Stimulated activated CD4-positive, alpha-beta T cell treated with anti-CD3 and anti-CD28 coated beads, Interleukin-1b, Interleukin-23, amount 100 ng/mL, for 4 hours (primary cell): Measurements from ENCODE around the gene OR2W1.

Experiments
- DNase-seq, 2 donors: peaks; one replicate each; pipeline ENCODE4 v3.0.0-alpha.2; 2020; ENCODE audit warnings: low read depth in 2 of 2

OR2W1 gene, protein sequence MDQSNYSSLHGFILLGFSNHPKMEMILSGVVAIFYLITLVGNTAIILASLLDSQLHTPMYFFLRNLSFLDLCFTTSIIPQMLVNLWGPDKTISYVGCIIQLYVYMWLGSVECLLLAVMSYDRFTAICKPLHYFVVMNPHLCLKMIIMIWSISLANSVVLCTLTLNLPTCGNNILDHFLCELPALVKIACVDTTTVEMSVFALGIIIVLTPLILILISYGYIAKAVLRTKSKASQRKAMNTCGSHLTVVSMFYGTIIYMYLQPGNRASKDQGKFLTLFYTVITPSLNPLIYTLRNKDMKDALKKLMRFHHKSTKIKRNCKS

DNA sequence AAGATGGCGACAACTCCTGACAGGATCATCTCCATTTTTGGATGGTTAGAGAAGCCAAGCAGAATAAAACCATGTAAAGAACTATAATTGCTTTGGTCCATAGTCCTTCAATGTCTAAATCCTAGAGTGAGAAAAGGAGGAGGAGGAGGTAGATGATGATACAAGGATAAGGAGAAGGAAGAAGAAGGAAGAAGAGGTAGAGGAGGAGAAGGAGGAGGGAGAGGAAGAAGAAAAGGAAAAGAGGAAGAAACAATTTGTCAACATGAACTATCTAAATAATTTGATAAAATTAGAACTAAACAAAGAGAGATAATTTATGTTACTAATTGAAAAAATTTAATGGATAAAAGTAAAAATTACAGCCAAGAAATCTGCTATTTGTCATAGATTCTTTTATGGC, at the start of gene OR2W1:
Gene OR2W1, minus strand, starts transcription at position 101 of the 400 bp plus-strand sequence. Its CDS starts 0 bp downstream, at position 101.
- no peak for DNase-seq

DNA sequence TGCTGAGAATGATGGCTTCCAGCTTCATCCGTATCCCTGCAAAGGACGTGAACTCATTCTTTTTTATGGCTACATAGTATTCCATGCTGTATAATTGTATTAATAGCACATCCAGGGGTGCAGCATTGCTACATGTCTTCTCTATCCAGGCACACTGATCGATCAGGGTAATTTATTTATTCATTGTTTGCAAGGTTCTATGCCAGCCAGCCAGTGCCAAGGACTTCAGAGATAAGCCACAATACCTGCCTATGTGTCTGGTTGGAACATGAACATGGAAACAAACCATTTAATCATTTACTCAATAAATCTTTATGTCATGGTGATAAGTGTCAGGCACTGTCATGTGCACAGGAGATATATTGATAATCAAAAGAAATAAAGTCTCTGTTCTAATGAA, 48.0 kb upstream of the OR2W1 start:
- DNase-seq: no peak

DNA sequence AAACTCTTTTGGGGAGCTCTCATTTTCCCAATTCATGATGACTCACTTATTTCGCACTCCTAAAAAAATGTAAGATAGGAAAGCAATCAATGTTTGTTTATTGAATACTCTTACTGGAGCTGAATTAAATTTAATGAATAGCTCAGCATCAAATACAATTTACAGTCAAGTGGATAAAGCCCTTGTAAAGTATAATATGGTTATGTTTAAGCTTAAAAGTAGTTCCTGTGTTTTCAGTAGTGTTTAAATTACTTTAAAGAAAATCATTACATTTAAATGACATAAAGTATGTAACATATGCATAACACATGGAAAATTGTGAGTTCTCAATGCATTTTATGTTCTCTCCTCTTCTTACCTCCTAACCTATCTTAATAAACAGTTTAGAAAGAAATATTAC, 42.2 kb upstream of the OR2W1 start, which contains the start of gene OR2B3:
Gene OR2B3, minus strand, starts transcription at position 101 of the 400 bp plus-strand sequence. Its CDS starts 65 bp downstream, at position 36.
- DNase-seq: no peak

DNA sequence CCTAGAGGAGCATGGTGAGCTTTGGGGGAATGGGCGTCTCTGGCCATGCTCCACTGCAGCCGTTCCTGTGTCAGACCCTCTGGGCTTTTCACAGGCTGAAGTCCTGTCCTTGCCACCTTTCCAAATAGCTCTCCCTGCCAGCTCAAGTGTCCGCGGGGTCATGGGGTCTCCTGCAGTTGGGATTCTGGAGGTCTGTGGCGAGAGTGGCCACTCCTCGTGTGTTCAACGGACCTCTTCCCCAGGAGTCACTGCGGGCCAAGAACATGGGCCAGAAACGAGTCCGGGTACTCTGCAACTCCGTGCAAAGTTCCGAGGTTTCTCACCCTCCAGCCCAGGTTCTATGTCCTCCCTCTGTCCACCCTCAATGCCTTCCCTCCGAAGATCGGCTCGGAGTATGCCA, 37.5 kb upstream of the OR2W1 start:
- DNase-seq: no peak

DNA sequence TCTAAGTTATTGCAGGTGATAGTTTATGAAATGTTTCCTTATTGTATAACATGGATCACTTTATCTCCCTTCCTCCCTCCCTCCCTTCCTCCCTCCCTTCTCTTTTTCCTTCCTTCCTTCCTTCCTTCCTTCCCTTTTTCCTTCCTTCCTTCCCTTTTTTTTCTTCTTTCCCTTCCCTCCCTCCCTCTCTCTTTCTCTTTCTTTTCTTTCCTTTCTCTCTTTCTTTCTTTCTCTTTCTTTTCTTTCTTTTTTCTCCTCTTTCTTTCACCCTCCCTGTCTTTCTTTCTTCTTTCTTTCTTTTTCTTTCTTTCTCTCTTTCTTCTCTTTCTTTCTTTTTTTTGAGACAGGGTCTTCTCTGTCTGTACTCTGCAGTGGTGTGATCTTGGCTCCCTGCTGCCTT, 36.3 kb upstream of the OR2W1 start:
- DNase-seq: no peak

DNA sequence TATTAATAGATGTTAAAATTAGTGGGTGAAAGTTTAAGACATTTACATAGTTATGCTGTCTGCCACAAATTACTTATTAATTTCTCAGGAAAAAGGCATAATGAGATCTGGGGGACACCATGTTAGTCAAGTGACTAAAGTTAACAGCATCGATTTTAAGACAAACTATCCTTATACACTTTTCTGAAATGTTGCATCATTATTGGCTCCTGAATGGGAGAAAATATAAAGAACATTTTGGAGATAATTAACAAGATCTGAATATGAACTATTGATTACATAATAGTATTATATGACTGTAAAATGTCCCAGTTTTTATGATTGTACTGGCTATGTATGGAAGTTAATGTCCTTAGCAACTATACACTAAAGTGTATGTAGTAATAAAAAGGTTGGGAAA, 34.2 kb upstream of the OR2W1 start:
- no peak for DNase-seq

DNA sequence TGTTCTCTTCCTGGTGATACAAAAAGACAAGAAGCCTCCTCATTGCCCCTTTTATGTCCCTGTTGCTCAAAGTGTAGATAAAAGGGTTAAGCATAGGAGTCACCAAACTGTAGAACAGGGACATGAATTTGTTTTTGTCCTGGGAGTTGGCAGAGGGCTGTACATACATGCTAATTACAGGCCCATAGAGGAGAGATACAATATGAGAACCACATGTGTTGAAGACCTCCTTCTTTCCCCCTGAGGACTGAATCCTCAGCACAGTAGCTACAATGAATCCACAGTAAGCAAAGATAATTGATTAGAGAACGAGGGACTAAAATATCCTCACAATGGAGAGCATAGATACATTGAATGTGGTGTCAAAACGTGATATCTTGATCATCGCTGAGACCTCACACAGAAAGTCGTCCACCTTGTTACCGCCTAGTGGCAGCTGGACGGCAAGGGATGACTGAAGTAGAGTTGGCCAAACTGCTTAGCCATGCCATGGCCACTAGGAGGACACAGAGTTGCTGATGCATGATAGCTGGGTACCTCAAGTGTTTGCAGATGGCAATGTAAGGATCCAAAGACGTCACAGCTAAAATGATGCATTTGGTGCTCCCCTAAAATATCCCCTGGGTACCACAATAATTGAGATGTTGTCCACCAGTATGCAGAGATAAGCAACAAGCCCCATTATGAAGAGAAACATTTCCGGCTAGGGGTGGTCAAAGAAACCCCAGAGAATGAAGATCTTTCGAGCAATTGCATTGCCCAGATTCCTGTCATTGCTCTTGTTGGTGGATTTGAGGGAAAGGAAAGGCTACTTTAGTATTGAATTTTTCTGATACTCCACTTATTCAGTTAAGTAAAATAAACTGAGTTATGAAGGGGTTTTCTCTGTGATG, 27.1 kb upstream of the OR2W1 start:
- no peak for DNase-seq

DNA sequence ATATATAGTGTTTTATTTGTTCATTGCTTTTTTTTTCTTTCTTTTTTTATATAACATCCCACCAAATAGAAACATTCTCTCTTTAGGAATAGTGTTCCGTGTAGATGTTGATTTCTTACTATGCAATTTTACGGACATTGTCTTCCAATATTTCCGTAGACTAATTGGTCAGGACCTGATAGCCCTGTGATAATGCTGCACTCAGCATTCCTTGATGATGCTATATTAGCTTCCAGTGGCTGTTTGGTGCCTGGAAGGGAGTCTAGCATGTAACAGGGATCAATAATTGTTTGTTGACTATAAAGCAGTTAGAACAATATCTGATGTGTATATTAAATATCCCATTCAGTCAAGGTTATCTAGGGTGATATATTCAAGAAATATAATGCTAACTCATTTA, 6.7 kb upstream of the OR2W1 start:
- DNase-seq: no peak

DNA sequence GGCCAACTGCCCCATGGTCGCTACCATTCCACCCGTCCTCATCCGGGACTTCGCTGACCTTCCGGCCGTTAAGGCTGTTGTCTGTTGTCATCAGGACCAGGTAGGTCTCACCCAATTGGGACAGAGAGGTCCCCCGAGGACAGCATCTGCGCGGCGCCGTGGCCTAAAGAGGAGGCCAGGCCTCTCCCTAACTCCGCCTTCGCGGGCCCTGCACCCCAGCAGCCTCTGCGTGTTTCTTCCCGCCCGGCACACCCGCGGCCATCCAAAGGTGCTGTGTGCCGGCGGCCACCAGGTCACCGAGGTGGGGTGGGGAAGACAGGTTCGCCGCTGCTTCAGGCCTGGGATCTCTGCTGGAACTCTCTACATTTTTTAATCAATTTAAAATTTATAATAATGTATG, 9.0 kb downstream of the OR2W1 start:
- no peak for DNase-seq

DNA sequence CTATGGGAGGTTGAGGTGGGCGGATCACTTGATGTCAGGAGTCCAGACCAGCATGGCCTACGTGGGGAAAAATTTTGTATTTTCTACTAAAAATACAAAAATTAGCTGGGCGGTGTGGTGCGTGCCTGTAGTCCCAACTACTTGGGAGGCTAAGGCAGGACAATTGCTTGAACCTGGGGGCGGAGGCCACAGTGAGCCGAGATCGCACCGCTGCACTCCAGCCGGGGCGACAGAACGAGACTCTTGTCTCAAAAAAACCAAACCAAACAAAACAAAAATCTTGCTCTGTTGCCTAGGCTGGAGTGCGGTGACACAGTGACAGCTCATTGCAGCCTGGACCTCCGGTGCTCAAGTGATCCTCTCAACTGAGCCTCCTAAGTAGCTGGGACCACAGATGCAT, 16.2 kb downstream of the OR2W1 start:
- no peak for DNase-seq

DNA sequence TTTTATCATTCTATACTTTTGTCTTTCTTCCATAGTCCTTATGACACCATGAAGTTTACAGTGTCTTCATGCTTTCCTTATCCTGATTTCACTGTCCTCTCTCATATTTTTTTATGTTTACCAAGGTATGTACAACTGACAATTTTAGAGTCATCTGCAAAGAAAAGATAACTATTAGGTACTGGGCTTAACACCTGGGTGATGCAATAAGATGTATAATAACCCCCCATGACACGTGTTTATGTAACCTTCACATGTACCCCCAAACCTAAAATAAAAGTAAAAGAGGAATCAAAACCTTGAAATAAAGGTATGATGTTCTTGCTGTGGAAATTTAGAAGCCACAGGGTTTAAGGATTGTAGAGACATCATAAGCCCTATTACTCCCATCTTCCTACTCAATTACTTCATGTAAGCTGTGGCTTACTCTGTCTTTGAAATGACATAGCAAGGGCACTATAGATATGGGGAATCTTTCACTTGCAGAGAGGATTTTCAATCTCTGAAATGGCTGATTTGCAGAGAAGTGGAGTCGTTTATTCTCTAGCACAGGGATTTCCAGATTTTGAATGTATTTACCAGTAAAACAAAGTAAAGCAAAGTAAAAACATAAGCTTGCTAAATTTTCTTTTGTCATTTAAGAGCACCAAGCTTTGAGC, 18.9 kb downstream of the OR2W1 start:
- DNase-seq: no peak

DNA sequence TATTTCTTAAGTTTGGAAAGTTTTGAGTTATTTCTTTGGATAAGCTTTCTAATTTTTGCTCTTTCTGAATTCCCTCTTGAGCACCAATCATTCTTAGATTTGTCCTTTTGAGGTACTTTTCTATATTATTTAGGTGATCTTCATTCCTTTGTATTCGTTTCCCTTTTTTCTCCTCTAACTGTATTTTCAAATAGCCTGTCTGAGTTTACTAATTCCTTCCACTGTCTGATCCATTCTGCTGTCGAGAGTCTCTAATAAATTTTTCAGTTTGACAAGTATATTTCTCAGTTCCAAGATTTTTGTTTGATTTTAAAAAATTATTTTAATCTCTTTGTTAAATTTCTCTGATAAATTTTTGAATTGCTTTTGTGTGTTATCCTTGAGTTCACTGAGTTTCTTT, 23.5 kb downstream of the OR2W1 start:
- no peak for DNase-seq

DNA sequence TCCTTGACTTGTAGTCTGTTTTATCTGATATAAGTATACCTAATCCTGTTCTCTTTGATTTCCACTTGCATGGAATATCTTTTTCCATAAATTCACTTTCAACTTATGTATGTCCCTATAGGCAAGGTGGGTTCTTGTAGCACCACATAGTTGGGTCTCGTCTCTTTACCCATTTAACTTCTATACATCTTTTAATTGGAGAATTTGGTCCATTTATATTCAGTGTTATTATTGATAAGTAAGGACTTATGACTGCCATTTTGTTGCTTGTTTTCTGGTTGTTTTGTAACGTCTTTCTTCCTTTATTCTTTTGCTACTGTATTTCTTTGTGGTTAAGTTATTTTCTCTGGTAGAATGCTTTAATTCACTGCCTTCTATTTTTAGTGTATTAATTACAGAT, 25.3 kb downstream of the OR2W1 start:
- no peak for DNase-seq

DNA sequence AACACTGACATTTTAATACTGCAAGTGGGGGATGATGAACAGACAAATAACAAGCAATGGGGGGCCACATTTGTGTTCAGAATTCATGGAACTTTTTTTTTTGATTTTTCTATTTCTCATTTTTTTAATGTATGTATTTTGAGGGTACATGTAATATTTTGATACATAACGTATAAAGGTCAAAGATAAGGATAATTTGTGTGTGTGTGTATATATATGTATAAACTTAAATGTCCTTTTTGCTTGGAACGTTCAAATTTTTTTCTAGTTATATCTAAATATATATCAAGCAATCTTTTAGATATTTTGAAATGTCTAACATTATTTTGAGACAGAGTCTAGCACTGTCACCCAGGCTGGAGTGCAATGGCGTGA, 27.6 kb downstream of the OR2W1 start:
- no peak for DNase-seq

DNA sequence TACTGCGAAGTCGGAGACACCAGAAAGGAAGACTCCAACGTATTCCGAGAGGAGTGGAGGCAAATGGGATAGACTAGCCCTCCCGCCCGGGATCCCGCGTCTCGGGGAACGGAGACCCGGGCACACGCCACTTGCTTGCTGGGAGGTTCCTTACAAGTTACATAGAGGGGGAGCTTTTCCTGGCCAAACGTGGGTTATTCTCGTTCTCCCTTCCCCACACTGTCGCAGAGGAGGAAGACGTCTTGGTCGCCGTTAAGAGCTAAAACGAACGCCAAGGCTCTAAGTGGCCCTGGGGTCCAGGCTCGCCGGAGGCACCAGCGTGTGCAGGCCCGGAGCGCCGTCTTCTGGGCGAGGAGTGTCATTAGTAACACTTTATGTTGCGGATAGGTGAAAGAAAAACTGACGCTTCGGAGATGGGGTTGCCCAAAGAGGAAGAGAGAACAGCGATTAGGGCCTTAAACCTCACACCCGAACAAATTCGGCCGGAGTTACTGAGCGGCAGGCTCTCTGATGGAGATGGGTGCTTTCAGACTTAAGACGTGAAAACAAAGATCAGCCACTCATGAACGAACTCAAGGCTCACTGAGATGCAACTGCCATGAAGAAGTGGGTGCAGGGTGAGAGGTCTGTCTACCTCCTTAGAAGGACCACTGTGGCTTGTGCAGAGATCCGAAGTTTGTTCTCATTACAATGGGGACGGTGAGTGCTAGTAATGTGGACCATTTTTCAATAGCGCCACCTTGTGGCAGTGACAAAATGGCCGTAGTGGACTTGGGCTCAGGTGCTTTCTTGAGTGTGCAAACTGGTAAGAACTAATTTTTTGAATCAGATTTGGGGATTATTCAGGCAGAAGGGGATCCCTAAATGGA, 28.2 kb downstream of the OR2W1 start:
- DNase-seq: peak; percentile 70 to 84

DNA sequence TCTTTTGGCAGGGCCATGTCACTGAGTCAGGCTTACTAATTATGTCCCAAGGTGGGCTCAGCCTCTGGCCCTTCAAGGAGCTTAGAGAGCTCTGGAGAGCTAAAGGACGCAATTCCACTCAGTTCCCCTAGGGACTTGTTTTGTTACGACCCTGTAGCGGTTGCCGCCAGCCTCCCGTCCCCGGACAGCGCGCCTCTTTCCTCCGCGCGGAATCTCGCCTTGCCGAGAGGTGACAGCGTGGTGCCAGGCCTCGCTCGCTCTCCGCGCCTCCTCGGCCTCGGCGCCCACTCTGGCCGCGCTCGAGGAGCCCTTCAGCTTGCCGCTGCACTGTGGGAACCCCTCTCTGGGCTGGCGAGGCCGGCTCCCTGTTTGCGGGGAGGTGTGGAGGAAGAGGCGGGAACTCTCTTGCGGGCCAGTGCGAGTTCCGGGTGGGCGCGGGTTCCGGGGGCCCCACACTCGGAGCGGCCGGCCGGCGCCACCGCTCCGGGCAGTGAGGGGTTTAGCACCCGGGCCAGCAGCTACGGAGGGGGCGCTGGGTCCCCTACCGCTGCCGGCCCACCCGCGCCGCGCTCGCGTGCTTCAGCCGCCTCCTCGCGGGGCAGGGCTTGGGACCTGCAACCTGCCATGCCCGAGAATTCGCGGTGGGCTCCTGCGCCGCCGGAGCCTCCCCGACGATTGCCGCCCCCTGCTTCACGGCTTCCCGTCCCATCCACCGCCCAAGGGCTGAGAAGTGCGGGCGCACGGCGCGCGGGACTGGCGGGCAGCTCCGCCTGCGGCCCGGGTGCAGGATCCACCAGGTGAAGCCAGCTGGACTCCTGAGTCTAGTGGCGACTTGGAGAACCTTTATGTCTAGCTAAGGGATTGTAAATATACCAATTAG, 30.0 kb downstream of the OR2W1 start:
- no peak for DNase-seq

DNA sequence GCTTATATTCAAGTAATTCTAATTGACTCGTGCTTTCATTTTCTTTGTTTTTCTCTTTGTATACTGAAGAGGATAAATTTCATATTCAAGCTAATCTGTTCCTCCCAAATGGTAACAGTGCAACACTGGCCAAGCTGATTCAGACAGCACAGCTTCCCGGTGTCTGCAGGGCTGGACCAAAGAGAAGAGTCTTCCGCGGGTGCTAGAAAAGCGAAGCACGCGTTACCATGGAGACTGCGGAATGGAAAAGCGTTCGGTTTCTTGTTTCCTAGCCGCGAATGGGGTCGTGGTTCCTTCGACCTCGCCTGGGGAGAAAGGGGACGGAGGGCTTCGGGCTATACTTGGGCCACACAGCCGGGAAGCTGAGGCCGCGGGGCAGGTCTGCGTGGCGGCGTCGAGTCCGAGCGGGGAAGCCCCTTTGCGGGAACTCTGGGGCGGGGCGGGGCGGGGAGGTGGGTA, 33.7 kb downstream of the OR2W1 start:
- peak in 1 of 2 donors; percentile 11 for DNase-seq

DNA sequence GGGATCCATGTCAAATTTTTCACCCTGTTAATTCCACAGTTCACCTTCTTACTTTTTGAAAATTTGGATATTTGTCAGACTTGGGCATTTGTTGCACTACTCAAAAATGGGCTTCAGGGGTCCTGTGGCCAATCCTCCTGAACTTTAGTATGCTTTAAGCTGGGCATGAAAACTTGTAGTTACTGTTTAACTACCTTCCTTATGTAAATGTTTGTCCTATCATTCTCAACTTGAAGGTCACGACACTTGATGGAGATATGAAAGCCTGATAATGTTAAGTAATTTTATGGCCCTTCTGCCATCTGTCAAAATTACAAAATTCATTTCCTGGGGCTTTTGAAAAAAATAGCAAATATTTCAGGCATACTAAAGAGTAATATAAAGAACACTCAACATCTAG, 35.6 kb downstream of the OR2W1 start:
- no peak for DNase-seq

DNA sequence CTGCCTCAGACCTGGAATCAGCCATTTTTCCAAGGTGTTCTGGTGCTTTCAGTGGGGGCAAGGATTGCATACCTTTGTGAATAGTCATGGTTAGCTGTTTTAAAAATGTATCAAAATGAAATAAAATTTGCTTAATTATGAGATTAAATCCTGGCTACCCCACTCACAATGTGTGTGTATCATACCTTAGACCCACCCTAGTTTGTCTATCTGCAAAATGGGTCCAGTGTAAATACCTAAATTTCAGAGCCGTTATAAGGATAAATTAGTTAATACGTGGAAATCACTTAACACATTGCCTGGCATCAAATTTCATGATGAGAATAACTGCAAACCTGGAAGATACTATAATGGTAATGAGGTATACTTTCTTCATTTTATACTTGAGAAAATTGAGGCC, 36.9 kb downstream of the OR2W1 start:
- DNase-seq: no peak

DNA sequence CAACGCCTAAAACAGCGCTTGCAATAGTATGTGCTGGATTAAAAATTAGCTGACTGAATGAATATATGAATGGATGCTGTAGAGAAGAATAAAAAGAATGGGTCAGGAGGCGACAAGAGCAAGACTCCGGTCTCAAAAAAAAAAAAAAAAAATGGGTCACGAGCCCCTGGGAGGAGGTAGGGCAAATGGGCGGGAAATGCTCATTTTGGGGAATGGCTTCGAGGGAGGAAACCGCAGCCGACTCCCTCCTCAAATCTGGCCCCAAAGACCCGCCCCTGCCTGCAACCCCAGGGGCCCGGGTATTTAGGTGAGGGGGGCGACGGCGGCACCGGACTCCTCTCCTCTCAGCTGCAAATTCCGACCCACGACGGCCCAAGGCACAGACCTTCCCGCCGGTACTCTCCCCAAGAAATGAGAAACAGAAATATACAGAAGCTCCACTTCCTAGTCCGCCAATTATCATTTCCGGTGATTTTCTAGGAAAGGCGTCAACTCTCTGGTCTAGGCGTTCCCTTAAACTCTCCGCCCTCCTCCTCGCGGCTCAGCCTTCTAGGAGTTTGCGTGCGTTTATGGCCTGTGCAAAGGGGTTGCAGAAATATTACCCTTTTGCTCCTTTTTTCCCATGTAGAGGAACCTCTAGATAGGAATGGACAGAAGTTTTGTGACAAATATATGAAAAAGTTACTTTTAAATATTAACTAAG, 39.6 kb downstream of the OR2W1 start, which contains the start of gene ZNF311:
Gene ZNF311, minus strand, starts transcription at position 133 of the 703 bp plus-strand sequence. CDS start 1,361 bp downstream, outside the sequence.
- DNase-seq: peak in 1 of 2 donors; percentile 27
